SK-N-SH (cell line): Measurements from ENCODE around the gene TSHZ2. TPM values are rescaled to one million over a fixed set of nuclear protein-coding genes. Genes with fewer than 3 reads are reported as not detected.
"Not testable (repeated sequence)": the region's sequence is repeated elsewhere in the genome, so short reads cannot be mapped to it uniquely, and the experiment has no call there.

Source experiments
- CTCF ChIA-PET: fragments of 300-600, 350-600 bp; formaldehyde crosslinking; extraction: SDS; loops from one replicate; lab custom pipeline; 2021; lab: Yijun Ruan, JAX
- POLR2A ChIA-PET: fragments of 350-600 bp; sonication (Branson Sonifier 250); formaldehyde crosslinking; extraction: SDS; loops from one replicate; lab custom pipeline; 2020; ENCODE audit warnings: antibody characterized with exemption, inconsistent platforms; lab: Yijun Ruan, JAX
- DNase-seq: peaks from one replicate; pipeline ENCODE4 v3.0.0; 2012
- H2AFZ ChIP-seq: fragments of 200-600 bp; sonication (generic); 2 replicates; pipeline ENCODE4 v1.8.1; 2016; ENCODE audit warnings: antibody characterized with exemption, mild to moderate bottlenecking, low read depth
- H3F3A ChIP-seq: fragments of 200-600 bp; sonication (generic); replicated peaks from 2 replicates; pipeline ENCODE3; 2016; ENCODE audit warnings: antibody characterized with exemption, mild to moderate bottlenecking; ENCODE audit not compliant: insufficient read depth
- H3K27ac ChIP-seq, 2 experiments: fragments of 200-500 bp in 1 of 2; fragments of 200-600 bp in 1 of 2; sonication (Bioruptor generic) in 1 of 2; sonication (generic), shearing (Covaris generic) in 1 of 2; 2 replicates each; pipeline versions ENCODE4 v1.5.1 to v1.6.1; 2014 to 2016; ENCODE audit warnings: low read depth in 2 of 2, inconsistent platforms in 1 of 2, low read length in 1 of 2, mild to moderate bottlenecking in 1 of 2, mixed read lengths in 1 of 2
- H3K27me3 ChIP-seq: fragments of 200-600 bp; sonication (generic), shearing (Covaris generic); 2 replicates; pipeline ENCODE4 v1.6.1; 2016; ENCODE audit warnings: mixed run types; ENCODE audit not compliant: insufficient read depth
- H3K36me3 ChIP-seq, 2 experiments: fragments of 200-500 bp in 1 of 2; fragments of 200-600 bp in 1 of 2; sonication (Bioruptor generic) in 1 of 2; sonication (generic) in 1 of 2; replicated peaks in 1 of 2; 2 replicates each; pipeline versions ENCODE3 to v1.5.1; 2014 to 2016; ENCODE audit warnings: low read length in 1 of 2, mild to moderate bottlenecking in 1 of 2; ENCODE audit not compliant: insufficient read depth in 2 of 2, control insufficient read depth in 1 of 2
- H3K4me1 ChIP-seq, 2 experiments: fragments of 200-500 bp in 1 of 2; fragments of 200-600 bp in 1 of 2; sonication (Bioruptor generic) in 1 of 2; sonication (generic), shearing (Covaris generic) in 1 of 2; 2 replicates each; pipeline versions ENCODE4 v1.5.1 to v1.6.1; 2014 to 2016; ENCODE audit warnings: low read depth in 1 of 2, low read length in 1 of 2, mixed run types in 1 of 2; ENCODE audit not compliant: insufficient read depth in 2 of 2, control insufficient read depth in 1 of 2
- H3K4me2 ChIP-seq: fragments of 200-600 bp; sonication (generic), shearing (Covaris generic); 2 replicates; pipeline ENCODE4 v1.6.1; 2017; ENCODE audit warnings: mixed run types
- H3K4me3 ChIP-seq, 2 experiments: fragments of 200-500 bp in 1 of 2; fragments of 200-600 bp in 1 of 2; sonication (Bioruptor generic) in 1 of 2; sonication (generic), shearing (Covaris generic) in 1 of 2; 2 replicates each; pipeline versions ENCODE4 v1.5.1 to v1.8.1; 2014 to 2016; ENCODE audit warnings: low read depth in 2 of 2, inconsistent platforms in 1 of 2, low read length in 1 of 2, mild to moderate bottlenecking in 1 of 2, mixed read lengths in 1 of 2, moderate library complexity in 1 of 2
- H3K79me2 ChIP-seq: fragments of 200-600 bp; sonication (generic); 2 replicates; pipeline ENCODE4 v1.8.1; 2017; ENCODE audit warnings: mild to moderate bottlenecking; ENCODE audit not compliant: insufficient read depth
- H3K9ac ChIP-seq: fragments of 200-600 bp; sonication (generic); 2 replicates; pipeline ENCODE4 v1.6.1; 2017; ENCODE audit warnings: mixed run types
- H3K9me2 ChIP-seq: fragments of 200-600 bp; sonication (generic); 2 replicates; pipeline ENCODE4 v1.6.1; 2017; ENCODE audit warnings: mixed run types
- H3K9me3 ChIP-seq: fragments of 200-600 bp; sonication (generic); 2 replicates; pipeline ENCODE4 v1.6.1; 2017; ENCODE audit warnings: mixed run types, mild to moderate bottlenecking, moderate library complexity
- H4K20me1 ChIP-seq: fragments of 200-600 bp; sonication (generic); 2 replicates; pipeline ENCODE4 v1.6.1; 2017; ENCODE audit warnings: mild to moderate bottlenecking, mixed run types; ENCODE audit not compliant: insufficient read depth
- GABPA ChIP-seq: IDR thresholded peaks from 2 replicates; pipeline ENCODE4 v1.4.0; 2012; ENCODE audit warnings: low read depth, mild to moderate bottlenecking
- GATA2 ChIP-seq: sonication (generic); formaldehyde crosslinking; IDR thresholded peaks from 2 replicates; pipeline ENCODE4 v1.5.0; 2020; ENCODE audit warnings: mild to moderate bottlenecking, missing genetic modification reagents
- MXI1 ChIP-seq: IDR thresholded peaks from 2 replicates; pipeline ENCODE4 v1.6.1; 2012; ENCODE audit warnings: mild to moderate bottlenecking, low read depth, low read length, improper control_type of control experiment
- NFIC ChIP-seq: IDR thresholded peaks from 2 replicates; pipeline ENCODE4 v1.4.0; 2012; ENCODE audit warnings: borderline replicate concordance
- RAD21 ChIP-seq: IDR thresholded peaks from 2 replicates; pipeline ENCODE4 v1.6.1; 2012; ENCODE audit warnings: mild to moderate bottlenecking, low read length
- RCOR1 ChIP-seq: fragments of 150-350 bp; IDR thresholded peaks from 2 replicates; pipeline ENCODE4 v1.6.1; 2017; ENCODE audit warnings: antibody characterized with exemption, low read length
- SMC3 ChIP-seq: IDR thresholded peaks from 2 replicates; pipeline ENCODE4 v1.6.1; 2012; ENCODE audit warnings: low read depth, low read length, improper control_type of control experiment
- TCF12 ChIP-seq: IDR thresholded peaks from 2 replicates; pipeline ENCODE4 v1.4.0; 2012
- WGBS: methylation state at CpG from one replicate; pipeline ENCODE4 v1.1.6; 2017; ENCODE audit warnings: low lambda C conversion rate; 5-methylcytosine and 5-hydroxymethylcytosine counted together
- polyA plus RNA-seq, 3 experiments: library from polyadenylated mRNA; depleted of rRNA; stranded (reverse); fragments of >200 nt; gene quantifications; 2 replicates each; pipeline ENCODE4 v1.2.3, GENCODE V29; 2012
- TF ChIP-seq, protein P1 (sequence below): IDR thresholded peaks from 2 replicates; pipeline ENCODE4 v1.6.1; 2012; ENCODE audit warnings: mild to moderate bottlenecking, low read depth, low read length, moderate library complexity
- TF ChIP-seq, protein P2 (sequence below): IDR thresholded peaks from 2 replicates; pipeline ENCODE4 v1.4.0; 2012; ENCODE audit warnings: low read depth, borderline replicate concordance
- TF ChIP-seq, protein P3 (sequence below): fragments of 200-600 bp; sonication (generic); IDR thresholded peaks from 2 replicates; pipeline ENCODE4 v1.6.1; 2017; ENCODE audit warnings: antibody characterized with exemption, mild to moderate bottlenecking, moderate library complexity

The TSHZ2 gene
- polyA plus RNA-seq, 1 of the 3 experiments (the other 2 are of a cell fraction) = 0.13 TPM

DNA sequence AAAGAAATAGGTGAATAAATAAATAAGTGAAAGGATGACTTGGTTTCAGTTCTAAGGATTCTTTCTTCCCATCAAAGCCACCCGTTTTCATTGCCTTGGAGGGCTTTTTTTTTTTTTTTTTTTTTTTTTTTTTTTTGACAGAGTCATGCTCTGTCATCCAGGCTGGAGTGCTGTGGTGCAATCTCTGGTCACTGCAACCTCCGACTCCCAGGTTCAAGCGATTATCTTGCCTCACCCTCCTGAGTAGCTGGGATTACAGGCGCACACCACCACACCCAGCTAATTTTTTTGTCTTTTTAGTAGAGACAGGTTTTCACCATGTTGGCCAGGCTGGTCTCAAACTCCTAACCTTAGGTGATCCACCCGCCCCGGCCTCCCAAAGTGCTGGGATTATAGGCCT lies 351.3 kb downstream of the TSHZ2 start:
- DNase-seq, H3K27ac ChIP-seq, CTCF ChIA-PET: not testable (repeated sequence)

DNA sequence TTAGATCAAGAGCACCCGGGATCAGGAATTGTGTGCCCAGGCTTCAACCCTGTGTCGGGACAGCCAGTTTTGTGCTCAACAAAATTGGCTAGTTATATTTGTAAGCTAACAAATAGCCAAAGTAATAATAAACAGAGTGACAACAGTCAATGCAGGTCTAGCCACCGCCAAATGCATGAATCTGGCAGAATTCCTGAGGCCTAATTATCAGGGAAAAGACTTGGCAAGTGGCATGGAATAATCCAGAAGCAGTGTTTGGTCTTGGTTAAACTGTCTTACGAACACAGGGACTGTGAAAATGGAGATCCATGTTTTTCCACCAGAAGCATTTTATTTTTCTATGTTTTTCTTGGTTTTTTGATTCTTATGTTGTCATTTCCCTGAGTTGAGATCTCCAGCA lies 352.7 kb downstream of the TSHZ2 start:
- Histone ChIP-seq H3K9ac (no peak overlapping the region), H3K27ac (no peak overlapping the region), H3K4me3 (no peak overlapping the region), H3F3A (no peaks in the 10 kb centered on the region), H3K4me2 (no peak overlapping the region), H4K20me1 (no peaks in the 10 kb centered on the region), H2AFZ (no peak overlapping the region), H3K27me3 (no peaks in the 10 kb centered on the region), H3K79me2 (no peaks in the 10 kb centered on the region), H3K4me1 (no peaks in the 10 kb centered on the region), H3K36me3 (no peaks in the 10 kb centered on the region), H3K9me2 (no peaks in the 10 kb centered on the region), H3K9me3 (no peaks in the 10 kb centered on the region)
- TF ChIP-seq RCOR1 = no peak
- no peak for TF ChIP-seq GABPA
- TF ChIP-seq, protein P1, sequence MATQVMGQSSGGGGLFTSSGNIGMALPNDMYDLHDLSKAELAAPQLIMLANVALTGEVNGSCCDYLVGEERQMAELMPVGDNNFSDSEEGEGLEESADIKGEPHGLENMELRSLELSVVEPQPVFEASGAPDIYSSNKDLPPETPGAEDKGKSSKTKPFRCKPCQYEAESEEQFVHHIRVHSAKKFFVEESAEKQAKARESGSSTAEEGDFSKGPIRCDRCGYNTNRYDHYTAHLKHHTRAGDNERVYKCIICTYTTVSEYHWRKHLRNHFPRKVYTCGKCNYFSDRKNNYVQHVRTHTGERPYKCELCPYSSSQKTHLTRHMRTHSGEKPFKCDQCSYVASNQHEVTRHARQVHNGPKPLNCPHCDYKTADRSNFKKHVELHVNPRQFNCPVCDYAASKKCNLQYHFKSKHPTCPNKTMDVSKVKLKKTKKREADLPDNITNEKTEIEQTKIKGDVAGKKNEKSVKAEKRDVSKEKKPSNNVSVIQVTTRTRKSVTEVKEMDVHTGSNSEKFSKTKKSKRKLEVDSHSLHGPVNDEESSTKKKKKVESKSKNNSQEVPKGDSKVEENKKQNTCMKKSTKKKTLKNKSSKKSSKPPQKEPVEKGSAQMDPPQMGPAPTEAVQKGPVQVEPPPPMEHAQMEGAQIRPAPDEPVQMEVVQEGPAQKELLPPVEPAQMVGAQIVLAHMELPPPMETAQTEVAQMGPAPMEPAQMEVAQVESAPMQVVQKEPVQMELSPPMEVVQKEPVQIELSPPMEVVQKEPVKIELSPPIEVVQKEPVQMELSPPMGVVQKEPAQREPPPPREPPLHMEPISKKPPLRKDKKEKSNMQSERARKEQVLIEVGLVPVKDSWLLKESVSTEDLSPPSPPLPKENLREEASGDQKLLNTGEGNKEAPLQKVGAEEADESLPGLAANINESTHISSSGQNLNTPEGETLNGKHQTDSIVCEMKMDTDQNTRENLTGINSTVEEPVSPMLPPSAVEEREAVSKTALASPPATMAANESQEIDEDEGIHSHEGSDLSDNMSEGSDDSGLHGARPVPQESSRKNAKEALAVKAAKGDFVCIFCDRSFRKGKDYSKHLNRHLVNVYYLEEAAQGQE = no peak
- TF ChIP-seq, protein P2, sequence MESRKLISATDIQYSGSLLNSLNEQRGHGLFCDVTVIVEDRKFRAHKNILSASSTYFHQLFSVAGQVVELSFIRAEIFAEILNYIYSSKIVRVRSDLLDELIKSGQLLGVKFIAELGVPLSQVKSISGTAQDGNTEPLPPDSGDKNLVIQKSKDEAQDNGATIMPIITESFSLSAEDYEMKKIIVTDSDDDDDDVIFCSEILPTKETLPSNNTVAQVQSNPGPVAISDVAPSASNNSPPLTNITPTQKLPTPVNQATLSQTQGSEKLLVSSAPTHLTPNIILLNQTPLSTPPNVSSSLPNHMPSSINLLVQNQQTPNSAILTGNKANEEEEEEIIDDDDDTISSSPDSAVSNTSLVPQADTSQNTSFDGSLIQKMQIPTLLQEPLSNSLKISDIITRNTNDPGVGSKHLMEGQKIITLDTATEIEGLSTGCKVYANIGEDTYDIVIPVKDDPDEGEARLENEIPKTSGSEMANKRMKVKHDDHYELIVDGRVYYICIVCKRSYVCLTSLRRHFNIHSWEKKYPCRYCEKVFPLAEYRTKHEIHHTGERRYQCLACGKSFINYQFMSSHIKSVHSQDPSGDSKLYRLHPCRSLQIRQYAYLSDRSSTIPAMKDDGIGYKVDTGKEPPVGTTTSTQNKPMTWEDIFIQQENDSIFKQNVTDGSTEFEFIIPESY = no peak
- TF ChIP-seq, protein P3, sequence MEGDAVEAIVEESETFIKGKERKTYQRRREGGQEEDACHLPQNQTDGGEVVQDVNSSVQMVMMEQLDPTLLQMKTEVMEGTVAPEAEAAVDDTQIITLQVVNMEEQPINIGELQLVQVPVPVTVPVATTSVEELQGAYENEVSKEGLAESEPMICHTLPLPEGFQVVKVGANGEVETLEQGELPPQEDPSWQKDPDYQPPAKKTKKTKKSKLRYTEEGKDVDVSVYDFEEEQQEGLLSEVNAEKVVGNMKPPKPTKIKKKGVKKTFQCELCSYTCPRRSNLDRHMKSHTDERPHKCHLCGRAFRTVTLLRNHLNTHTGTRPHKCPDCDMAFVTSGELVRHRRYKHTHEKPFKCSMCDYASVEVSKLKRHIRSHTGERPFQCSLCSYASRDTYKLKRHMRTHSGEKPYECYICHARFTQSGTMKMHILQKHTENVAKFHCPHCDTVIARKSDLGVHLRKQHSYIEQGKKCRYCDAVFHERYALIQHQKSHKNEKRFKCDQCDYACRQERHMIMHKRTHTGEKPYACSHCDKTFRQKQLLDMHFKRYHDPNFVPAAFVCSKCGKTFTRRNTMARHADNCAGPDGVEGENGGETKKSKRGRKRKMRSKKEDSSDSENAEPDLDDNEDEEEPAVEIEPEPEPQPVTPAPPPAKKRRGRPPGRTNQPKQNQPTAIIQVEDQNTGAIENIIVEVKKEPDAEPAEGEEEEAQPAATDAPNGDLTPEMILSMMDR = no peak
- TF ChIP-seq GATA2 = no peak
- no peak for TF ChIP-seq RAD21
- no peak for TF ChIP-seq TCF12
- TF ChIP-seq SMC3 = no peak
- TF ChIP-seq NFIC = no peak
- no peak for TF ChIP-seq MXI1
- ChIA-PET CTCF (interaction anchor here (1.5 kb wide), 1 partner anchor 11 kb away, joined by 5 read pairs; no protein-coding TSS in a partner anchor), POLR2A (no interaction called here)
- no peak for DNase-seq
- WGBS = 26% methylated on average over 4 of the region's 4 CpGs

More for the DNA sequence above, 351.3 kb downstream of the TSHZ2 start:
- H3K79me2 ChIP-seq, H3K9ac ChIP-seq, H3K9me3 ChIP-seq, POLR2A ChIA-PET, H3F3A ChIP-seq, H2AFZ ChIP-seq, H3K4me1 ChIP-seq, H3K27me3 ChIP-seq, H4K20me1 ChIP-seq, H3K36me3 ChIP-seq, H3K4me3 ChIP-seq, H3K4me2 ChIP-seq, H3K9me2 ChIP-seq: not testable (repeated sequence)
- WGBS = 61% methylated on average over 6 of the region's 6 CpGs
